Osteoblast (primary cell): Measurements from ENCODE around the gene STBD1. TPM values are rescaled to one million over a fixed set of nuclear protein-coding genes. Genes with fewer than 3 reads are reported as not detected.

Source experiments
- DNase-seq: peaks from one replicate; pipeline ENCODE4 v3.0.0; 2011; ENCODE audit warnings: low spot score, mixed read lengths; ENCODE audit not compliant: insufficient read length; ENCODE audit errors: missing footprints
- H2AFZ ChIP-seq: 2 replicates; pipeline ENCODE4 v1.6.0; 2011; ENCODE audit warnings: mild to moderate bottlenecking, low read length
- H3K27ac ChIP-seq: 2 replicates; pipeline ENCODE4 v1.5.1; 2011; ENCODE audit warnings: mild to moderate bottlenecking, low read depth, low read length, moderate library complexity
- H3K27me3 ChIP-seq: 2 replicates; pipeline ENCODE4 v1.6.0; 2012; ENCODE audit warnings: mild to moderate bottlenecking, control low read depth, inconsistent platforms, low read length, moderate library complexity; ENCODE audit not compliant: insufficient read depth
- H3K36me3 ChIP-seq: 2 replicates; pipeline ENCODE4 v1.5.1; 2011; ENCODE audit warnings: mild to moderate bottlenecking, low read length, control low read depth, moderate library complexity; ENCODE audit not compliant: insufficient read depth
- H3K4me1 ChIP-seq: 2 replicates; pipeline ENCODE4 v1.5.1; 2011; ENCODE audit warnings: mild to moderate bottlenecking, low read length, control low read depth, moderate library complexity; ENCODE audit not compliant: insufficient read depth
- H3K4me2 ChIP-seq: 2 replicates; pipeline ENCODE4 v1.6.0; 2011; ENCODE audit warnings: mild to moderate bottlenecking, low read length; ENCODE audit not compliant: insufficient read depth
- H3K4me3 ChIP-seq: fragments of 200-600 bp; sonication (generic); 3 replicates; pipeline ENCODE4 v1.5.1; 2012; ENCODE audit warnings: mild to moderate bottlenecking, low read length, inconsistent platforms; ENCODE audit not compliant: insufficient read depth
- H3K79me2 ChIP-seq: 2 replicates; pipeline ENCODE4 v1.6.0; 2012; ENCODE audit warnings: mild to moderate bottlenecking, low read length, control low read depth, inconsistent platforms; ENCODE audit not compliant: insufficient read depth
- H3K9me3 ChIP-seq: 2 replicates; pipeline ENCODE4 v1.5.1; 2011; ENCODE audit warnings: low read depth, low read length, control low read depth
- H4K20me1 ChIP-seq: 2 replicates; pipeline ENCODE4 v1.6.0; 2012; ENCODE audit warnings: mild to moderate bottlenecking, low read length, control low read depth; ENCODE audit not compliant: insufficient read depth
- CTCF ChIP-seq: IDR thresholded peaks from 2 replicates; pipeline ENCODE4 v1.5.1; 2011; ENCODE audit warnings: mild to moderate bottlenecking, low read depth, low read length, moderate library complexity; ENCODE audit errors: extremely low read depth
- total RNA-seq: library from RNA; depleted of rRNA; stranded (reverse); fragments of >200 nt; gene quantifications from 2 replicates; pipeline ENCODE4 v1.2.3, GENCODE V29; 2012

STBD1 gene
- total RNA-seq, 1 donor = 3.6 TPM

GRCh38 chr4:76316131-76316530, 9.6 kb downstream of the STBD1 start:
- no peak for DNase-seq
- no peaks in the 10 kb centered on the region for H3K4me1 ChIP-seq
- H3K9me3 ChIP-seq = no peaks in the 10 kb centered on the region
- no peak overlapping the region for H3K4me3 ChIP-seq
- H3K36me3 ChIP-seq = no peaks in the 10 kb centered on the region
- no peaks in the 10 kb centered on the region for H4K20me1 ChIP-seq
- no peak for TF ChIP-seq CTCF
- H3K4me2 ChIP-seq = no peak overlapping the region
- H2AFZ ChIP-seq = no peak overlapping the region
- H3K27ac ChIP-seq = no peak overlapping the region
- H3K27me3 ChIP-seq = no peaks in the 10 kb centered on the region
- H3K79me2 ChIP-seq = no peaks in the 10 kb centered on the region

GRCh38 chr4:76322236-76322635, 15.7 kb downstream of the STBD1 start:
- no peak for TF ChIP-seq CTCF
- no peaks in the 10 kb centered on the region for H4K20me1 ChIP-seq
- H3K4me3 ChIP-seq = no peak overlapping the region
- no peak overlapping the region for H3K27ac ChIP-seq
- no peak overlapping the region for H2AFZ ChIP-seq
- no peaks in the 10 kb centered on the region for H3K4me1 ChIP-seq
- H3K27me3 ChIP-seq = no peaks in the 10 kb centered on the region
- H3K79me2 ChIP-seq = no peaks in the 10 kb centered on the region
- no peak overlapping the region for H3K4me2 ChIP-seq
- H3K36me3 ChIP-seq = no peaks in the 10 kb centered on the region
- no peak for DNase-seq
- H3K9me3 ChIP-seq = peaks cover 8% of the 10 kb centered on the region

- Histone ChIP-seq H3K9me3 (peaks cover 8% of the 10 kb centered on the region), H3K27ac (no peak overlapping the region), H3K79me2 (no peaks in the 10 kb centered on the region), H3K36me3 (no peaks in the 10 kb centered on the region), H3K27me3 (no peaks in the 10 kb centered on the region), H3K4me3 (no peak overlapping the region), H4K20me1 (no peaks in the 10 kb centered on the region), H2AFZ (no peak overlapping the region), H3K4me1 (no peaks in the 10 kb centered on the region), H3K4me2 (no peak overlapping the region)
- no peak for TF ChIP-seq CTCF
- no peak for DNase-seq
These were observed 18.5 kb downstream of the STBD1 start for GRCh38 chr4:76325072-76325471.

DNA sequence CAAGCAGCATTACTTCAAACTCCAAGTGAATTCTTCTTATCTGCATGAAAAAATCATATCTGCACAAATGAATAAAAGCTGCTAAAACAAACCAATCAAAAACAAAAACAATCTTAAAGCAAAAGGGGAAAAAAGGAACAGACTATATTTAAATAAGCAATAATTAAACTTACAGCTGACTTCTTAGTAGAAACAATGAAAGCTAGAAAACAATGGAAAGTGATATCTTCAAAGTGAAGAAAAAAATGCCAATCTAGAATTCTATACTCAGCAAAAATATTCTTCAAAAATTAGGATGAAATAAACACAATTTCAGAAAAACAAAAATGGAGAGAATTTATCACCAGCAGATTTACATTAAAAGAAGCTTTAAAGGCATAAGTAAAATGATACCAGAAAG, 20.0 kb downstream of the STBD1 start:
- H3K4me1 ChIP-seq = no peaks in the 10 kb centered on the region

More for the DNA sequence above, 20.0 kb downstream of the STBD1 start:
- no peak for DNase-seq
- Histone ChIP-seq H3K27me3 (no peaks in the 10 kb centered on the region), H3K4me2 (no peak overlapping the region), H3K27ac (no peak overlapping the region), H4K20me1 (no peaks in the 10 kb centered on the region), H3K36me3 (no peaks in the 10 kb centered on the region), H3K79me2 (no peaks in the 10 kb centered on the region), H3K9me3 (peaks cover 8% of the 10 kb centered on the region), H3K4me3 (no peak overlapping the region), H2AFZ (no peak overlapping the region)
- no peak for TF ChIP-seq CTCF
